ENCODE measurements around the gene ZNF280D.
"Not testable (repeated sequence)": the region's sequence is repeated elsewhere in the genome, so short reads cannot be mapped to it uniquely, and the experiment has no call there.

ZNF280D gene

GRCh38 chr15:56709502-56709901 is 23.8 kb downstream of the ZNF280D start:
- not testable (repeated sequence) for DNase-seq

- DNase-seq: no peak
Measured at GRCh38 chr15:56699743-56700142, 33.6 kb downstream of the ZNF280D start.

GRCh38 chr15:56698270-56698669 is 35.0 kb downstream of the ZNF280D start:
- DNase-seq: no peak

- no peak for DNase-seq
Measured at GRCh38 chr15:56693761-56694160, 39.5 kb downstream of the ZNF280D start.

GRCh38 chr15:56690733-56691132 is 42.6 kb downstream of the ZNF280D start:
- DNase-seq: no peak

GRCh38 chr15:56683908-56684307 is 49.4 kb downstream of the ZNF280D start:
- no peak for DNase-seq

- DNase-seq: no peak
Measured at GRCh38 chr15:56681113-56681512, 52.2 kb downstream of the ZNF280D start.

GRCh38 chr15:56679225-56679624 is 54.1 kb downstream of the ZNF280D start:
- no peak for DNase-seq

GRCh38 chr15:56678571-56678970 is 54.7 kb downstream of the ZNF280D start:
- no peak for DNase-seq

- no peak for DNase-seq
Measured at GRCh38 chr15:56677271-56677670, 56.0 kb downstream of the ZNF280D start.

GRCh38 chr15:56675930-56676329 is 57.4 kb downstream of the ZNF280D start:
- no peak for DNase-seq

GRCh38 chr15:56674857-56675256 is 58.5 kb downstream of the ZNF280D start:
- no peak for DNase-seq

- no peak for DNase-seq
Measured at GRCh38 chr15:56672721-56673120, 60.6 kb downstream of the ZNF280D start.

GRCh38 chr15:56667517-56667916 is 65.8 kb downstream of the ZNF280D start:
- no peak for DNase-seq

GRCh38 chr15:56660943-56661342 is 72.4 kb downstream of the ZNF280D start:
- DNase-seq: no peak

- no peak for DNase-seq
Measured at GRCh38 chr15:56659197-56659596, 74.1 kb downstream of the ZNF280D start.

GRCh38 chr15:56654624-56655023 is 78.7 kb downstream of the ZNF280D start:
- DNase-seq: no peak

- DNase-seq: no peak
Measured at GRCh38 chr15:56654216-56654615, 79.1 kb downstream of the ZNF280D start.

GRCh38 chr15:56653787-56654186 is 79.5 kb downstream of the ZNF280D start:
- DNase-seq: no peak

GRCh38 chr15:56653107-56653506 is 80.2 kb downstream of the ZNF280D start:
- DNase-seq: no peak

- no peak for DNase-seq
Measured at GRCh38 chr15:56648311-56648710, 85.0 kb downstream of the ZNF280D start.

GRCh38 chr15:56640549-56640948 is 92.8 kb downstream of the ZNF280D start:
- no peak for DNase-seq

- DNase-seq: no peak
Measured at GRCh38 chr15:56640127-56640526, 93.2 kb downstream of the ZNF280D start.

GRCh38 chr15:56639631-56640030 is 93.7 kb downstream of the ZNF280D start:
- DNase-seq: no peak

GRCh38 chr15:56631765-56632164 is 101.5 kb downstream of the ZNF280D start:
- no peak for DNase-seq
